GM12801 (cell line): Measurements from ENCODE around the gene C6.

Source experiments
- TF ChIP-seq, protein P1 (sequence below): IDR thresholded peaks from one replicate; pipeline ENCODE4 v1.5.1; 2011; ENCODE audit warnings: control low read depth; ENCODE audit not compliant: insufficient read length; ENCODE audit errors: extremely low read depth

C6 gene

DNA sequence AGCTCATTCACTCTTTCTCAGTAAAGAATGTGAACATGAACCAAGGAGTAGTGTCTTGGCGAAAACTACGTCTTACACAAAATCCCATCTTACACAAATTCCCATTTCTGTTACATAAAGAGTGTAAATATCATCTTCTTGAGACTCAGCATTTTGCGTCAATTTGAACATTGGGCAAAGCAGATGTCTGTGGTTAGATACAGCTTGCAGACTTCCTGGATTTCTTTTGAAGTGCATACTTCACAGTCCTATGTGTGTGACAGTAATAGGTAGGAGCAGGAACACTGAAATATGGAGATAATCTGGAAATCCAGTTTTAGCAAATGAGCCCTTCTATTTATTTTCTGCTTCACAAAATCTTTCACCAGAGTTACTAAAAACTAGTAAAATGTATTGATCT, 58.8 kb downstream of the C6 start:
- TF ChIP-seq, protein P1, sequence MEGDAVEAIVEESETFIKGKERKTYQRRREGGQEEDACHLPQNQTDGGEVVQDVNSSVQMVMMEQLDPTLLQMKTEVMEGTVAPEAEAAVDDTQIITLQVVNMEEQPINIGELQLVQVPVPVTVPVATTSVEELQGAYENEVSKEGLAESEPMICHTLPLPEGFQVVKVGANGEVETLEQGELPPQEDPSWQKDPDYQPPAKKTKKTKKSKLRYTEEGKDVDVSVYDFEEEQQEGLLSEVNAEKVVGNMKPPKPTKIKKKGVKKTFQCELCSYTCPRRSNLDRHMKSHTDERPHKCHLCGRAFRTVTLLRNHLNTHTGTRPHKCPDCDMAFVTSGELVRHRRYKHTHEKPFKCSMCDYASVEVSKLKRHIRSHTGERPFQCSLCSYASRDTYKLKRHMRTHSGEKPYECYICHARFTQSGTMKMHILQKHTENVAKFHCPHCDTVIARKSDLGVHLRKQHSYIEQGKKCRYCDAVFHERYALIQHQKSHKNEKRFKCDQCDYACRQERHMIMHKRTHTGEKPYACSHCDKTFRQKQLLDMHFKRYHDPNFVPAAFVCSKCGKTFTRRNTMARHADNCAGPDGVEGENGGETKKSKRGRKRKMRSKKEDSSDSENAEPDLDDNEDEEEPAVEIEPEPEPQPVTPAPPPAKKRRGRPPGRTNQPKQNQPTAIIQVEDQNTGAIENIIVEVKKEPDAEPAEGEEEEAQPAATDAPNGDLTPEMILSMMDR, result no peak

DNA sequence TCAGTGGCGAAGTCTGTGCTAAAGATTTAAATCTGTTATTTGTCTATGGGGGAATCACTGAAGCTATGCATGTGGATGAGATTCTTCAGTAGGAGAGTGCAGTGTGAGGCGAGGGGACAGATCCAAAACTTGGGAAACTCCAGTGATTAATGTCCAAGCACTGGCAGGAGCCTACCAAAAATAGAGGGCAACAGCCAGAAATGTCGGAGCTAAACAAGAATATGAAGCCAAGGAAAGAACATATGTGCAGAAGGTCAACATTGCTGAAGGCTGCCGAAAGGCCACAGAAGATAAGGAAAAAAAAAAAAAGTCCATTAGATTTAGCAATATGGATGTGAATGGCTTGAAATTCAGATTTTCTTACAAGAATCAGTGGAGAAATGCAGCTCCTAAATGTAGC, 61.8 kb downstream of the C6 start:
- TF ChIP-seq, protein P1, result no peak

DNA sequence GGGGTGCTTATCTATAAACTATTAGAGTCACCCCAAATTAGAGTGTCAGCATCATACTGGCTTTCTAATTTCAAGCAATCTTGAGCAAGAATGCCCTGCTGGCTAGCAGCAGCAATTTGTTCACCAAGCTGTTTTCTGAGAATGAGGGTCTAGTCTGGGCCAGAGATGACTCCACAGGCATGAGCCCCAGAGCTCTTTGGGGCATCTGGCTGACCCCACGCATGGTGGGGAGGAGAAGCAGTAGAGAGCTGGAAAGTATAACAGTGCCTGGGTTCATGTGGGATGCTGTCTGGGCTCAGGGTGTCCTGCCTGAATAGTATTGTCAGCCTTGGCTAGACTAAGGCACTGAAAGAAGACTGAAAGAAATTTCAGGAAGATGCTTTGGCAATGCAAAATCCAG, 64.9 kb downstream of the C6 start:
- TF ChIP-seq, protein P1, result no peak

DNA sequence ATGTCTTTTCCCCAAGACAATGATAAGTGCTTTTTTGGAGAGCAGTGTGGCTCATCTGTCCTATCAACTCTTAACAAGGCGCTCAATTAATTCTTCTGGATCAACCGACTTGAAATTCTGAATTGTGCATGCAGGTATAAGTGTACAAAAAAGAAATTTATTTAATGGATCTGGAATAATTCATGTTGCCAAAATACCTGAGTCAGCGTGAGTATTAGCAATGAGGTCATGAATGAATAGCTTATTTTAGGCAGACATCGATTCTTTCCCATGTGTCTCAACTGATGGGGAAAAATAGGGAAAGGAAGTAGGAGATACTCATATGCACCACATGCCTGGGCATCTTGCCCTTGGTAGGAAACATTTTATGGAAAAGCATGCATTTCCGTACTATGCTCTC, 68.0 kb downstream of the C6 start:
- TF ChIP-seq, protein P1, result no peak

DNA sequence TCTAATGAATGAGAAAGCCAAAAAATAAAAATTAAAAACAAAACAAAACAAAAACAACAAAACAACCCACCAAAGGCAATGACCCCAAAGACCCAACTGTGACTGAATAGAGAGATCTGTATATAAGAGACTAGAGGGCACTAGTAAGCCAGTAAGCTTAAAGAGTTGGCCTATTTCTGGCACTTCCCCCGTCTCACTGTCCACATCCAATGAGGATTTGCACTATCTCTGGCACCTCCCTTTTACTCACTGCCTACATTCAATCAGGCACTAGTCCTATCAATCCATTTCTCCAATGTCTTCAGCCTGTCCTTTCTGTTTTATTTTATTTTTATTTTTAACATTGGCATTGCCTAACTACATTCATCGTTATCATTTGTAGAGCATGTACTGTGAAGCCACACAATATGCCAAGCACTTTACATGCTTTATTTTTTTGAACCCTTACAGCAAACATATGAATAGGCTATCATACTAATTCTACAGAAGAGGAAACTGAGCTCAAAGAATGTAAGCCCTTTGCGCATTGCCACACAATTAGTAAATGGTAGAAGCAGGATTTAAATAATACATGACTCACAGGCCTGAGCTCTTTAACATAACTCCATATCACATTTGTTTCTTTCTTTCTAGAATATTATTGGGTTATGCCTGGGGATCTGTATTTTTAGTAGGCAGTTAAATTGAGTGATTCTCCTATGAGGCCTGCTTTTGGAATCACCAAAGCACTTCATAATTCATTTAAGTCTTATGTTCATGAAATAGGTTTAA, 70.0 kb downstream of the C6 start:
- TF ChIP-seq, protein P1, result no peak

DNA sequence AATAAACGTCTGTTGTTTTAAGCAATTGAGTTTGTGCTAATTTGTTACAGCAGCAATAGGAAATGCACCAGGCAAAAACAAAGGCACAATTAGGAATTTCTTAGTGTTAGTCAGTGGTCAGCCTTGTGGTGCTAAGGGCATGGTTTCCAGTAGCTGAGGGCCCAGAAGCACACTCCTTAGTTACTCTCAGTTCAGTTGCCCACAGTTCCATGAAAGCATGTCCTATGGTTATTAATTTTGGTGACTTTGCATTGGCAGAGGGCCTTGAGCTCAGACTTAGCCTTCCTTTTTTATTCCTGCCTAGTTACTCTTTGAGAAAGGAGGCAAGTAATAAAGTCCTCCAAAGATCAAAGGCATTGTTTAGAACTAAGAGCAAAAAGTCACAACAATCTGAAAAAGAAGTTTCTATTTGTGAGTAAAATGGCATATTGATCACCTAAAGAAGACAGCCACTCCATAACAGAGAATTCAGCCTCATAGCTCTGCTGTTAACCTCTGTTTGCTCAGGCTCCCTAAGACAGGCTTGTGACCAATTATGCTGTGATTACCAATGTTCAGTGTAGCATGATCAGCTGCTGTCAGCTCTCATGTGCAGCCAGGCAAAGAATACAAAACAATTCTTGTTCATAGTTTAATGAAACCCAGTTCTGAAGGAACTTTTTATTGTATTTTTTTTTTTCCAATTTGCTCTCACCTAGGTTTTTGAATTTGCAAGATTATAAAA, 85.2 kb downstream of the C6 start:
- TF ChIP-seq, protein P1, result no peak

DNA sequence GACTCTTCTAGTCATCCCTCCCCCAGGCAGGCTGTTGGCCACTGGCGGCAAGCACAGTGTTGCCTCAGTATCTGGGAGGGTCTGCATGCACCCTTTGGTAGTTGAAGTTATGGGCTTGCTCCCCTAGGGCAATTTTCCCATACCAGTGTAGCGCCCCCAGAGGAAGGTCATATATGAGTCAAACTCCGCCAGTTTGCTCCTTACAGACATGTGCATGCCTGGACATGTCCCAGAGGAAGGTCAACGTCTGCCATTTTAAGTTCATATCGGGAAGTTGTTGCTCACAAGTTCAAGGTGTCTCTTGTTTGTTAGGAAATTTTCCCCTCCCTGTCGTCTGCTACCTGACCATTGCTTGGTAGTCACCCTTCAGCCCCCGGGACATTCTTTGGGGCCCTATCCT, 90.9 kb downstream of the C6 start:
- TF ChIP-seq, protein P1, result no peak
